ENCODE results near the gene TMPRSS15.
"Not testable (repeated sequence)": the region's sequence is repeated elsewhere in the genome, so short reads cannot be mapped to it uniquely, and the experiment has no call there.

Gene TMPRSS15

DNA sequence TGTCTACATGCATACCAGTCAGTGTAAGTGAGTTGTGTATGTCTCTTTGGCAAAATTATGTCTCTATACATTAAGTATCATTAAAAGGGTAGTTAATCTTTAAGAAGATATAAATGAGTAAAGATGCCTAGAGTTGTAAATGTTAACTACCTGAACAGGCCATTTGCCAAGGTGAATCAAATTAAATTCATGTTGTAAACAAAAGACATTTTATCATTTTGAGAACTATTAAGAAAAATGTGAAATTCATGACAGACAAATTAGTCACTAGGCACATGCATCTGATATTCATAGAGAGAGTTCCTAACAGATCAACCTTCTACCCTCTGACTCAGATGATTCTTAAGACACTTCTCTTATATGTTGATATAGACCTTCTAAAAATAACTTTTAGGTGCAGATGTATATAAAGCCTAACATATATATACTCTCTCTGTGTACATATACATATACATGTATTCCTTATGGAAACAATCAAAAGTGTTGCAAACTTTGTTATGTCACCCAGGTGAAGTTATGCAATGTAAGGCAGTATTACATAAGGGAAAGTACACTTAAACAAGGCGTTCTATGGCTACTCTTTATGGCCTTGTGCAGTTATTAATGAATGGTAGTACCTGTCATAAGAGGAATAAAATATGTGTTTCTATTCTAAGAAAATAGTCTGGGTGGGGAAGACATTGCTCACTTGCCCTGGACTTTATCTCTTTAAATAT is at the start of gene TMPRSS15:
Gene TMPRSS15 (minus strand): TSS at position 51 of the 716 bp plus-strand sequence. CDS start 163 bp downstream, outside the sequence.
- DNase-seq = no peak

- no peak for DNase-seq
Measured at GRCh38 chr21:18451670-18452069, 48.1 kb upstream of the TMPRSS15 start.

DNA sequence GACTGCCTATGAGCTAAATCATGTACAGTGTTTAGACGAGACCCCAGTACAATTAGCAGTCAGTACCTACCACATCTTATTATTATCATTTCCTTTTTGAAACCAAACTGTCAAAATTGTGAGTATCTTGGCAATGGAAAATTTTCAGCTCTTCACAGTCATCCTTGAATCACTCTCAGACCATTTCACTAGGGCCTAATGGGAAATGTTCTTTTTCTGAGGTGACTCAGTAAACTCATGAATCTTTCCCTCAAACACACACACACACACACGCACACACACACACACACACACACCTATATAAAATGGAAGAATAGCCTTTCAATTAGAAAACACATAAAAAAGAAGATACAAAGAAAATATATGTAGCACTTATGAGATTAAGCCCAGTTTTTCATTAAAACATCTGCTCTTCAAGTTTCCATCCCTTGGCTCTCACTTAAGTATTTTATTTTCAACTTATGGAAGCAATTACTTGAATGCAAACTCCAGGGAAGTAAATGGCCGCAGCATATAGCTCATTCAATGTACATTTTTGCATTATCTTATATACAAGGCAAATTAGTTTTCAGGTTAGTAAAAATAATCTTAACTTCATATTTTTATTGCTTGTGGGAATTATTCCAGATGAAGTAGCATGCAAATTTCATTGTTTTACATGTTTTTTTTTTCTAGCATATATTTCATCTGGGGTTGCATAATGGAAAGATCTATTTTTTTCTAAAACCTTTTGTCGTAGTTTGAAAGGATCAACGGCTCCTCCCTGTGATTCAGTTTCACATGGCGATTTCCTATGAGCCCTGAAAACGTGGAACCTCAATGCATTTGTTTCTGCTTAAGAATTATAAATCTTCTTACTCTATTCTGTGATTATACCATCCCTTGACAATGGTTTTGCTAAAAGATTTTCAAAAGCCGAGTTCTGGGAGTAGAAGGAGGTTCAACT is 46.3 kb upstream of the TMPRSS15 start:
- no peak for DNase-seq

DNA sequence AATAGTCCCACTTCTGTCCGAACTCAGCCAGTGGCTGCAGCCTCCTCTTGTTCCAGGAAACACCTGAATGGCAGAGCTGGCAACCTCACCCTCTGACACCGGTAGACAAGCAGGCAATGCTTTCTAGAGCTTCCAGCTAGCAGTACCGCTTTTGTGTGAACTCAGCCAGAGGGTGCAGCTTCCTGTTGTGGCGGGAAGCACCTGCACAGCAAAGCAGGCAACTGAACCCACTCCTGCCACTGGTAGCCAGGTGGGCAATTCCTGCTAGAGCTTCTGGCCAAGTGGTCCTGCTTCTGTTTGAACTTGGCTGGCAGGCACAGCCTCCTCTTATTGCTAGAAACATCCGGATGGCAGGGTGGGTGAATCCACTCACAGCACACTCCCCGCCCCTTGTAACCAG is 40.1 kb upstream of the TMPRSS15 start:
- no peak for DNase-seq

DNA sequence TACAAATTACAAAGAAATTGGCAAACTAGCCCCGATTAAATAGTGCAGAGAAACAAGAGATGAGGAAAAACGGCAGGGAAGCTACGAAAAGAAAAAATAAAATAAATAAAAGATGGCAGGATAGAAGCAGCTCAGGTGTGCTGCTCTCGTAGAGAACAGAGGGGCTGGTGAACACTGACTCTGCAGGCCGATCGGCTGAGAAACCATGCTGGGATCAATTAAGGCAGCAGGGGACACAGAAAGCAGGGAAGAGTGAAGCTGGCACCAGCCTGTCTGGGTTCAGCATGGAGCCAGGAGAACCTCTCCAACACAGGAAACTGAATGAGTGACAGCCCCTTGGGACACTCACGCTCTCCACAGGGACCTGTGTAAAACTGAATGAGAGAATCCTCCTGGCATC is 39.5 kb upstream of the TMPRSS15 start:
- peak; percentile 4 for DNase-seq

DNA sequence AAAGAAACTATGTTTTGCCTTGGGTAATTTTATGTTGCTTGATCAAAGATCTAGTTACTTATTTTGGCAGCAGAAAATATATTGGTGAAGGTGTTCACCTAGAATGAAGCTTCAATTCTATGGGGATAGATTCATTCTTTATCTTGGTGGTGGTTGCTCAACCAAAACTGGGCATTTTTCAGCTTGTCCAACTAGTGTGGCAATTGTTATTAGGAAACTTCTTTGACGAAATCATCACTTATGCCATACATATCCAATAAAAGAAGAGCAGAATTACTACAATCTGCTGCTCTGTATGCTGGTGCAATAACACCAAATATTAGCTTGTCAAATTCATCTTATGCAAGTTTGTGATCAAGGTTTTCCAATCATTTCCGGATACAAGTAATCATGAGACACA is 26.8 kb upstream of the TMPRSS15 start:
- DNase-seq = no peak

- DNase-seq = no peak
Measured at GRCh38 chr21:18424276-18424675, 20.7 kb upstream of the TMPRSS15 start.

DNA sequence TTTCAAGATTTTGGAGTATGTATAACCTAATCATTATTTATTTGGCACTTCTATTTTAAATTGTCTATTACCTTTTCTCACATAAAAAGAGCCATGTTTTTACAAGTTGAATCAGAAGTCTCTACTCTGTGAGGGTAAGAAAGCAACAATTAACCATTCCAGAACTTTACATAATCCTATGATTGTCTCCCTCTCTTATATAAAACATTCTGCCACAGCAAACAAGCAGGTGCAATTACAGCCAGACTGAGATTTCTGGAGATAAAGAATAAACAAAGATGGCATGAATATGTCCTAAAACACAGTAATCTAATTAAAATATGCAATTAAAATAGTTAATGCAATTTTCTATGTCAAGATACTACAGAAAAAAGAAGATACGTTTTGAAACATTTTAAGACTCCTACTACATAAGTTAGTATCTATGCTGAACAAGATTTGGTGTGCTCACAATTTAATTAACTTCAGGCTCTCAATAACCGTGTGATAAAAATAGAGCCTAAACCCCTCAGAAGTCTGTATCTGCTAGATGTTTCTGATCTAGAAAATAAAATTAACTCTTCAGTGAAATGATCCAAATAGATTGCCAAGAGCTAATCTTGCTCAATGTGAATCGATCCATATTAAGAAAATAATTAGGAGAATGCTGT is 13.7 kb upstream of the TMPRSS15 start:
- no peak for DNase-seq

DNA sequence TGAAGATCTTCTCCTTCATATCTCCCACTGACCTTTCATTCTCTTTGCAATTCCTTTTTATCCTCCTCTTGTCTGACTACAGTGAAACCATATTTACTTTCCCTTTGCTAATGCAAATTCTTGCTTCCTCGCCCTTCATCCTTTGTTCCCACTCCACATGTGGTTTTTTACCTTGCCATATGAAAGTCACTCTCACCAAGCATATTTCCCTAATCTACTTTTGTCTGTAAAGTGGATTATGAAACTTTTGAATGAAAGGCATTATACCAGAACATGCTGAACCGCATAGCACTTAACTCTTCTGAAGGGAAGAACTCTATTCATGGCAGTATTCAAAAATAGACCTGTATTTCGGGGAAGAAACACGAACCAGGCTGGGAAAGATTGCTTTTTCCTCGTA is 8.0 kb upstream of the TMPRSS15 start:
- no peak for DNase-seq

- DNase-seq = no peak
Measured at GRCh38 chr21:18409579-18409978, 6.0 kb upstream of the TMPRSS15 start.

GRCh38 chr21:18398843-18399242 is 4.7 kb downstream of the TMPRSS15 start:
- DNase-seq = no peak

DNA sequence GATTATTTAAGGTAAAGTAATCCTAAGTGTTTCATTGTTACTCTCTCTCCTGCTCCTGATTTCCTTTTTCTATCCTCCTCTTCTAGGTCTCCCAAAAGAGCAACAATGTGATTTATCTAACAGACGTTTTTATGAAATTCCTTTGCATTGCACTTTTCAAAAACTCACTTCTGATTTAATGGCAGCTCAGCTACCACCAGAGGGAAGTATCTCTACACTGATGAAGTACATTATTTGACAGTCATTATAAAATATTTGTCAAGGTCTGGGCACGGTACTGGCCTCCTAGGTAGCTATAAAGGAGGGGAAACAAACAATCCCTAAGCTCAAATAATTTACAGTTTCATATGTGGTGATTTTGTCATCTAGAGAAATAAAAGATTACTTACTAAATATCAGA is 15.6 kb downstream of the TMPRSS15 start:
- DNase-seq = no peak

DNA sequence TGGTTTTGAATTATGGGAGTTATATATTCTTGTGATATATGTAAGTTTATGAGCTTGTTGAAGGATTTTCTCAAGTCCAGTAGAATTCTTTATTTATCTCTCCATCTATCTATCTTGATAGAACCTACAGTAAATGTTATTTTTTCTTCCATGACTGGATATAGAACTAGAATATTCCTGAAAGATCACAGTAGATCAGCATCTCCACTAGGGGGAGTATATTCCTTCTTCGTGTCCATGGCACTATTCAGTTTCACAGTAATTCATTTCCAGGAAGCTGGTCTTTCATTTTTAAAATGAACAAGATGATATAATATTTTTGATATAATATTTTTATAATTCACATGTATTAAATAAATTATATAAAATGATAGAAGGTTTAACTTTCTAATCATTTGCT is 18.8 kb downstream of the TMPRSS15 start:
- DNase-seq = peak; percentile 27

DNA sequence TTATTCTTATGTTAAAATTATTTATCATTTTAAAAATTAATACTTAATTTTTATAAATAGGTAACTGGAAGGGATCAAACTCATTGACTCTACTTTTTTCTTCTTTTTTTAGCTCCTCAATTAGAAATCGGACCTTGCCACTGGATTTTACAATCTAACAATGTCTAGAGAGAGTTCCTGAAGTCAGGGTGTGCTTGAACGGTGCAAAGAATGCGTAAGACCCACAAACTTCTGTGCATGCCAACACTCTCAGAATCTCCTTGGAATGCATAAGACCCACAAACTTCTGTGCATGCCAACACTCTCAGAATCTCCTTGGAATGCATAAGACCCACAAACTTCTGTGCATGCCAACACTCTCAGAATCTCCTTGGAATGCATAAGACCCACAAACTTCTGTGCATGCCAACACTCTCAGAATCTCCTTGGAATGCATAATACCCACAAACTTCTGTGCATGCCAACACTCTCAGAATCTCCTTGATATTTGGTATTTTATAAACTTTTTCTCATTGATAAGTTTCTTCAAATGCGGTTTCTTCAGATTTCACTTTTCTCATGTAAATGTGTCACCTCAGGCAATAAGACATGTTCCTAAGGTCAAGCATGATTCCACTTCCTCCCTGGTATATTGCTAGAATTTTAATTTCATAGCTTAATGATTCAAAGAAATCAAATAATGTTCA is 20.5 kb downstream of the TMPRSS15 start:
- DNase-seq = not testable (repeated sequence)

GRCh38 chr21:18382141-18382540 is 21.4 kb downstream of the TMPRSS15 start:
- no peak for DNase-seq

DNA sequence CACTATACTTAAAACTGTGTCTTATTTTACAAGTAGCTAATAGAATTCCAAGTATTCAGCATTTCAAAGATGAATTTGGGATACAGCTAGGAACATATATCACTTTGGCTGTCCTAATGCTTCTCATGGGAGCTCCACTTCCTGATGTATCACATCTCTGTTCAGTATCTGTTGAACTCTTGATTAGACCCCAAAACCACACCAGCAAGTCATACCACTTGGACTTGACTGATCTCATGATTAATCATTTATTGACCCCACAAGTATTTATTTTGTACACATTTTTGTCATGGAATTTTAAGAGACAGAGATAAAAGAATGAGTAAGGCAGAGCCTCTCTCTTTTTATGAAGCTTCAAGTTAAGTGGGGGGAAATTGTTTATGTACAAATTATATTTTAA is 30.0 kb downstream of the TMPRSS15 start:
- no peak for DNase-seq

GRCh38 chr21:18370301-18370700 is 33.3 kb downstream of the TMPRSS15 start:
- no peak for DNase-seq

- DNase-seq = peak; percentile 25
Measured at GRCh38 chr21:18369115-18369514, 34.5 kb downstream of the TMPRSS15 start.

GRCh38 chr21:18368205-18368604 is 35.4 kb downstream of the TMPRSS15 start:
- no peak for DNase-seq

DNA sequence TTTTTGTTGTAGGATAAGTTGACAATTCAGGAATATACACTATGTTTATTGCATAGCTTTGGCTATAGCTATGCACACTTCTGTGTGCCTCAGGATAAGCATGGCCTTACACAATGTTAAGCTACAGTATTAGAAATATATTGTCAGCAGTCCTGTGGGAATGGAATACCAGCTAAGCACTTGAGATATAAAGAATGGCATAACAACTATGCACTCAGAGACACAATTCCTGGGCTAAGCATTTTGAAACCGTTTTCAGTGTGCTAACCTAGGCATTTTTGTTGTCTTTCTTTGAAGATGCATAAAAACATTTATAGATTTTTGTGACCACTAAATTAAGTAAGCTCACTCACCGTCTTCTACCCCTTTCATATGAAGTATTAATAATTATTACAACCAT is 46.8 kb downstream of the TMPRSS15 start:
- DNase-seq = no peak

- DNase-seq = no peak
Measured at GRCh38 chr21:18354947-18355346, 48.6 kb downstream of the TMPRSS15 start.

- DNase-seq = no peak
Measured at GRCh38 chr21:18350216-18350615, 53.4 kb downstream of the TMPRSS15 start.

GRCh38 chr21:18349468-18349867 is 54.1 kb downstream of the TMPRSS15 start:
- no peak for DNase-seq
